ENCODE measurements around the gene CAMK2D.

CAMK2D gene

GRCh38 chr4:113783701-113784100, 22.2 kb upstream of the CAMK2D start:
- Histone ChIP-seq H3K36me3 (ENCODE audit: control insufficient read depth in 5 of 5, insufficient read depth in 5 of 5, low read length in 5 of 5) (no peaks in the 10 kb centered on the region), H3K9me3 (ENCODE audit: control insufficient read depth in 5 of 5, low read length in 5 of 5) (no peaks in the 10 kb centered on the region), H3K9ac (ENCODE audit: low read length in 5 of 5) (no peak overlapping the region), H3K27ac (ENCODE audit: low read depth, low read length) (no peak overlapping the region), H3K27me3 (ENCODE audit: control insufficient read depth in 5 of 5, insufficient read depth in 4 of 5, low read length in 5 of 5) (no peaks in the 10 kb centered on the region), H3K4me1 (ENCODE audit: control insufficient read depth in 5 of 5, insufficient read depth in 5 of 5, low read length in 5 of 5) (peaks cover 0 to 16% (median 2%) of the 10 kb centered on the region in 5 donors), H3K4me3 (ENCODE audit: low read depth in 1 of 5, low read length in 5 of 5) (no peak overlapping the region)

GRCh38 chr4:113783289-113783688, 21.8 kb upstream of the CAMK2D start:
- no peak overlapping the region for H3K9ac ChIP-seq (ENCODE audit: low read length in 5 of 5)
- peaks cover 0 to 16% (median 2%) of the 10 kb centered on the region in 5 donors for H3K4me1 ChIP-seq (ENCODE audit: control insufficient read depth in 5 of 5, insufficient read depth in 5 of 5, low read length in 5 of 5)
- H3K27me3 ChIP-seq (ENCODE audit: control insufficient read depth in 5 of 5, insufficient read depth in 4 of 5, low read length in 5 of 5): no peaks in the 10 kb centered on the region
- no peaks in the 10 kb centered on the region for H3K9me3 ChIP-seq (ENCODE audit: control insufficient read depth in 5 of 5, low read length in 5 of 5)
- H3K4me3 ChIP-seq (ENCODE audit: low read depth in 1 of 5, low read length in 5 of 5): no peak overlapping the region
- H3K36me3 ChIP-seq (ENCODE audit: control insufficient read depth in 5 of 5, insufficient read depth in 5 of 5, low read length in 5 of 5): no peaks in the 10 kb centered on the region
- no peak overlapping the region for H3K27ac ChIP-seq (ENCODE audit: low read depth, low read length)

GRCh38 chr4:113781439-113782040, 20.0 kb upstream of the CAMK2D start:
- no peaks in the 10 kb centered on the region for H3K27me3 ChIP-seq (ENCODE audit: control insufficient read depth in 5 of 5, insufficient read depth in 4 of 5, low read length in 5 of 5)
- no peaks in the 10 kb centered on the region for H3K36me3 ChIP-seq (ENCODE audit: control insufficient read depth in 5 of 5, insufficient read depth in 5 of 5, low read length in 5 of 5)
- no peak overlapping the region for H3K9ac ChIP-seq (ENCODE audit: low read length in 5 of 5)
- no peaks in the 10 kb centered on the region for H3K9me3 ChIP-seq (ENCODE audit: control insufficient read depth in 5 of 5, low read length in 5 of 5)
- H3K27ac ChIP-seq (ENCODE audit: low read depth, low read length): no peak overlapping the region
- no peak overlapping the region for H3K4me3 ChIP-seq (ENCODE audit: low read depth in 1 of 5, low read length in 5 of 5)
- peaks cover 0 to 16% (median 3%) of the 10 kb centered on the region in 5 donors for H3K4me1 ChIP-seq (ENCODE audit: control insufficient read depth in 5 of 5, insufficient read depth in 5 of 5, low read length in 5 of 5)

GRCh38 chr4:113776679-113777078, 15.1 kb upstream of the CAMK2D start:
- Histone ChIP-seq H3K9ac (ENCODE audit: low read length in 5 of 5) (peak overlapping the region in 1 of 5 donors; percentile 56), H3K27ac (ENCODE audit: low read depth, low read length) (no peak overlapping the region), H3K9me3 (ENCODE audit: control insufficient read depth in 5 of 5, low read length in 5 of 5) (no peaks in the 10 kb centered on the region), H3K4me3 (ENCODE audit: low read depth in 1 of 5, low read length in 5 of 5) (no peak overlapping the region), H3K4me1 (ENCODE audit: control insufficient read depth in 5 of 5, insufficient read depth in 5 of 5, low read length in 5 of 5) (peaks cover 0 to 3% (median 0%) of the 10 kb centered on the region in 5 donors), H3K27me3 (ENCODE audit: control insufficient read depth in 5 of 5, insufficient read depth in 4 of 5, low read length in 5 of 5) (no peaks in the 10 kb centered on the region), H3K36me3 (ENCODE audit: control insufficient read depth in 5 of 5, insufficient read depth in 5 of 5, low read length in 5 of 5) (no peaks in the 10 kb centered on the region)

GRCh38 chr4:113776016-113776415, 14.5 kb upstream of the CAMK2D start:
- Histone ChIP-seq H3K4me1 (ENCODE audit: control insufficient read depth in 5 of 5, insufficient read depth in 5 of 5, low read length in 5 of 5) (peaks cover 0 to 3% (median 0%) of the 10 kb centered on the region in 5 donors), H3K4me3 (ENCODE audit: low read depth in 1 of 5, low read length in 5 of 5) (no peak overlapping the region), H3K27ac (ENCODE audit: low read depth, low read length) (no peak overlapping the region), H3K9me3 (ENCODE audit: control insufficient read depth in 5 of 5, low read length in 5 of 5) (no peaks in the 10 kb centered on the region), H3K36me3 (ENCODE audit: control insufficient read depth in 5 of 5, insufficient read depth in 5 of 5, low read length in 5 of 5) (no peaks in the 10 kb centered on the region), H3K27me3 (ENCODE audit: control insufficient read depth in 5 of 5, insufficient read depth in 4 of 5, low read length in 5 of 5) (no peaks in the 10 kb centered on the region), H3K9ac (ENCODE audit: low read length in 5 of 5) (no peak overlapping the region)

GRCh38 chr4:113773756-113774155, 12.2 kb upstream of the CAMK2D start:
- Histone ChIP-seq H3K9me3 (ENCODE audit: control insufficient read depth in 5 of 5, low read length in 5 of 5) (no peaks in the 10 kb centered on the region), H3K9ac (ENCODE audit: low read length in 5 of 5) (no peak overlapping the region), H3K36me3 (ENCODE audit: control insufficient read depth in 5 of 5, insufficient read depth in 5 of 5, low read length in 5 of 5) (no peaks in the 10 kb centered on the region), H3K4me1 (ENCODE audit: control insufficient read depth in 5 of 5, insufficient read depth in 5 of 5, low read length in 5 of 5) (peaks cover 0 to 3% (median 0%) of the 10 kb centered on the region in 5 donors), H3K27ac (ENCODE audit: low read depth, low read length) (no peak overlapping the region), H3K27me3 (ENCODE audit: control insufficient read depth in 5 of 5, insufficient read depth in 4 of 5, low read length in 5 of 5) (no peaks in the 10 kb centered on the region), H3K4me3 (ENCODE audit: low read depth in 1 of 5, low read length in 5 of 5) (no peak overlapping the region)

- Histone ChIP-seq H3K9me3 (ENCODE audit: control insufficient read depth in 5 of 5, low read length in 5 of 5) (no peaks in the 10 kb centered on the region), H3K4me3 (ENCODE audit: low read depth in 1 of 5, low read length in 5 of 5) (no peak overlapping the region), H3K27ac (ENCODE audit: low read depth, low read length) (no peak overlapping the region), H3K36me3 (ENCODE audit: control insufficient read depth in 5 of 5, insufficient read depth in 5 of 5, low read length in 5 of 5) (no peaks in the 10 kb centered on the region), H3K27me3 (ENCODE audit: control insufficient read depth in 5 of 5, insufficient read depth in 4 of 5, low read length in 5 of 5) (no peaks in the 10 kb centered on the region), H3K9ac (ENCODE audit: low read length in 5 of 5) (no peak overlapping the region), H3K4me1 (ENCODE audit: control insufficient read depth in 5 of 5, insufficient read depth in 5 of 5, low read length in 5 of 5) (peaks cover 0 to 3% (median 0%) of the 10 kb centered on the region in 5 donors)
These were observed 11.5 kb upstream of the CAMK2D start for GRCh38 chr4:113773014-113773413.

- Histone ChIP-seq H3K27me3 (ENCODE audit: control insufficient read depth in 5 of 5, insufficient read depth in 4 of 5, low read length in 5 of 5) (no peaks in the 10 kb centered on the region), H3K4me1 (ENCODE audit: control insufficient read depth in 5 of 5, insufficient read depth in 5 of 5, low read length in 5 of 5) (peaks cover 0 to 3% (median 0%) of the 10 kb centered on the region in 5 donors), H3K9me3 (ENCODE audit: control insufficient read depth in 5 of 5, low read length in 5 of 5) (no peaks in the 10 kb centered on the region)
These were observed 10.8 kb upstream of the CAMK2D start for GRCh38 chr4:113772319-113772718.

GRCh38 chr4:113769744-113770143, 8.2 kb upstream of the CAMK2D start:
- H3K4me1 ChIP-seq (ENCODE audit: control insufficient read depth in 5 of 5, insufficient read depth in 5 of 5, low read length in 5 of 5): no peaks in the 10 kb centered on the region
- H3K9ac ChIP-seq (ENCODE audit: low read length in 5 of 5): no peak overlapping the region
- no peak overlapping the region for H3K27ac ChIP-seq (ENCODE audit: low read depth, low read length)
- no peaks in the 10 kb centered on the region for H3K27me3 ChIP-seq (ENCODE audit: control insufficient read depth in 5 of 5, insufficient read depth in 4 of 5, low read length in 5 of 5)
- H3K9me3 ChIP-seq (ENCODE audit: control insufficient read depth in 5 of 5, low read length in 5 of 5): no peaks in the 10 kb centered on the region
- no peak overlapping the region for H3K4me3 ChIP-seq (ENCODE audit: low read depth in 1 of 5, low read length in 5 of 5)
- no peaks in the 10 kb centered on the region for H3K36me3 ChIP-seq (ENCODE audit: control insufficient read depth in 5 of 5, insufficient read depth in 5 of 5, low read length in 5 of 5)

More at GRCh38 chr4:113772319-113772718, 10.8 kb upstream of the CAMK2D start:
- H3K9ac ChIP-seq (ENCODE audit: low read length in 5 of 5): no peak overlapping the region
- no peak overlapping the region for H3K27ac ChIP-seq (ENCODE audit: low read depth, low read length)
- no peak overlapping the region for H3K4me3 ChIP-seq (ENCODE audit: low read depth in 1 of 5, low read length in 5 of 5)
- no peaks in the 10 kb centered on the region for H3K36me3 ChIP-seq (ENCODE audit: control insufficient read depth in 5 of 5, insufficient read depth in 5 of 5, low read length in 5 of 5)

GRCh38 chr4:113768952-113769351, 7.4 kb upstream of the CAMK2D start:
- H3K9me3 ChIP-seq (ENCODE audit: control insufficient read depth in 5 of 5, low read length in 5 of 5): no peaks in the 10 kb centered on the region
- H3K36me3 ChIP-seq (ENCODE audit: control insufficient read depth in 5 of 5, insufficient read depth in 5 of 5, low read length in 5 of 5): no peaks in the 10 kb centered on the region
- H3K27ac ChIP-seq (ENCODE audit: low read depth, low read length): no peak overlapping the region
- H3K4me1 ChIP-seq (ENCODE audit: control insufficient read depth in 5 of 5, insufficient read depth in 5 of 5, low read length in 5 of 5): no peaks in the 10 kb centered on the region
- no peaks in the 10 kb centered on the region for H3K27me3 ChIP-seq (ENCODE audit: control insufficient read depth in 5 of 5, insufficient read depth in 4 of 5, low read length in 5 of 5)
- H3K9ac ChIP-seq (ENCODE audit: low read length in 5 of 5): no peak overlapping the region
- H3K4me3 ChIP-seq (ENCODE audit: low read depth in 1 of 5, low read length in 5 of 5): no peak overlapping the region
